GM21576 (cell line): ENCODE data around the gene DLG3.
"Not testable (repeated sequence)": the region's sequence is repeated elsewhere in the genome, so short reads cannot be mapped to it uniquely, and the experiment has no call there.

ENCODE experiments used
- ATAC-seq: cut with Tn5 transposase; IDR thresholded peaks from one replicate; pipeline ENCODE4 v1.9.1; 2021; ENCODE audit warnings: mild to moderate bottlenecking, moderate library complexity; ENCODE audit not compliant: unreplicated experiment

Gene DLG3

GRCh38 chrX:70444326-70444945, at the start of gene DLG3:
TSS of gene DLG3 (plus strand) at chrX:70444835. CDS start at chrX:70445202, 367 bp downstream.
- no peak for ATAC-seq

GRCh38 chrX:70398899-70399298, 45.7 kb upstream of the DLG3 start:
- ATAC-seq, result no peak

GRCh38 chrX:70400181-70400580, 44.5 kb upstream of the DLG3 start:
- not testable (repeated sequence) for ATAC-seq

GRCh38 chrX:70402721-70403120, 41.9 kb upstream of the DLG3 start:
- no peak for ATAC-seq

- no peak for ATAC-seq
Observed at GRCh38 chrX:70405003-70405402, 39.6 kb upstream of the DLG3 start.

GRCh38 chrX:70410921-70411320, 33.7 kb upstream of the DLG3 start:
- ATAC-seq, result no peak

- no peak for ATAC-seq
Observed at GRCh38 chrX:70411475-70411874, 33.2 kb upstream of the DLG3 start.

GRCh38 chrX:70421618-70422017, 23.0 kb upstream of the DLG3 start:
- ATAC-seq, result no peak

GRCh38 chrX:70422851-70423341, 21.7 kb upstream of the DLG3 start, which contains the start of gene GDPD2:
TSS of gene GDPD2 (plus strand) at chrX:70423314. CDS start at chrX:70424985, 1,671 bp downstream.
- no peak for ATAC-seq

- ATAC-seq, result no peak
Observed at GRCh38 chrX:70423936-70424675, 20.5 kb upstream of the DLG3 start.

GRCh38 chrX:70424801-70425200, 19.8 kb upstream of the DLG3 start:
- no peak for ATAC-seq

GRCh38 chrX:70426286-70427278, 18.1 kb upstream of the DLG3 start:
- ATAC-seq, result no peak

- ATAC-seq, result no peak
Observed at GRCh38 chrX:70427365-70427764, 17.3 kb upstream of the DLG3 start.

- ATAC-seq, result no peak
Observed at GRCh38 chrX:70429759-70430158, 14.9 kb upstream of the DLG3 start.

GRCh38 chrX:70432936-70433847, 11.4 kb upstream of the DLG3 start:
- ATAC-seq, result no peak

GRCh38 chrX:70433848-70434351, 10.7 kb upstream of the DLG3 start:
- peak; percentile 60 for ATAC-seq

- peak; percentile 55 for ATAC-seq
Observed at GRCh38 chrX:70434352-70434866, 10.2 kb upstream of the DLG3 start.

- no peak for ATAC-seq
Observed at GRCh38 chrX:70434914-70435586, 9.6 kb upstream of the DLG3 start.

- ATAC-seq, result no peak
Observed at GRCh38 chrX:70436343-70436742, 8.3 kb upstream of the DLG3 start.
